ENCODE results near the gene TRIM68. TPM values are rescaled to one million over a fixed set of nuclear protein-coding genes. Genes with fewer than 3 reads are reported as not detected.
A peak's percentile ranks its signal among the peaks of the same experiment; 100 is the strongest.

The TRIM68 gene
- total RNA-seq, 2 experiments from 2014 or later: 11.9 to 13.2 TPM

DNA sequence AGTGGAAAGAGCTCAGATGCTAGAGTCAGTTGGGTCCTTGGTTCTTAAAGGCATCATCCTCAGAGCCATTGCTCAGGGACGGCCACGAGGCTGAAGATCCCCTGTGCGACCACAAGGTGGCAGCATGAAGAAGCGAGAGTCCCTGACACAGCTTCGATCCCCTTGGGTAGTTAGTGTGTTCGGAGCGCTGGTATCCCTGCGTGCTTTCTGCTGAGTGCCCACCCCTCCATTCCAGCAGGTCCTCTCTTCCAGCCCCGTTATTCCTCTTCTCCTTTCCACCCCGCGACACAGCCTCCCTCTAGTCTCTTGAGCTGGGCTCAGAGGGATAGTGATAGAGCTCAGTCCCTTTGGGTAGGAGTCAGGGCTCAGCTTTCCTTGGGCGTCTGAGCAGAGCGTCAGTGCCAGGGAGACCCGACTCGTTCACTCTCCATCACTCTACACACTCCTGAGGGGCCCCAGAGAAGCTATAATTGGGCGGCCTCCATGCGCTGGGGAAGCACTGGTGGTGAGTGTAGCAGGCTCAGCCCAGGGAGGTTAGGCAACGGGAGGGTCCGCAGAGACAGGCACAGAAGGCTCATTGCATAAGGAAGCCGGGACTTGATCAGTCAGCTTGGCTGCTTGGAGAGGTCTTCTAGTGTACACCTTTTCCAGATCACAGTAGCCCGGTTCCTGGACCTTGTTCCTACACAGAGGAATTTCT is 29.1 kb upstream of the TRIM68 start, which contains the start of gene OR51D1:
OR51D1 (plus strand) TSS at position 516 of the 700 bp plus-strand sequence. CDS start 2,314 bp downstream, outside the sequence.
- Histone ChIP-seq H3K4me2 (ENCODE audit: low read length) (no peak within 1 kb of the TSS), H3K4me3 (ENCODE audit: low read depth, low read length, poor library complexity, severe bottlenecking) (no peak within 1 kb of the TSS), H3K9me3 (ENCODE audit: low read length) (no peaks in the 10 kb centered on the region), H4K20me1 (ENCODE audit: insufficient read depth, low read length) (no peaks in the 10 kb centered on the region), H3K27ac (ENCODE audit: low read depth, low read length, poor library complexity, severe bottlenecking) (no peak within 1 kb of the TSS), H3K36me3 (ENCODE audit: insufficient read depth, low read length) (no peaks in the 10 kb centered on the region), H3K9me2 (ENCODE audit: insufficient read depth, low read length) (no peaks in the 10 kb centered on the region), H2AFZ (ENCODE audit: low read length) (no peak within 1 kb of the TSS), H3K79me2 (ENCODE audit: insufficient read depth, low read depth, low read length) (no peaks in the 10 kb centered on the region), H3K4me1 (ENCODE audit: insufficient read depth, low read length, poor library complexity, severe bottlenecking) (no peaks in the 10 kb centered on the region)
- POLR2A ChIA-PET: interaction anchor here (0.6 kb wide), 1 partner anchor 519 kb away, joined by 3 read pairs; no protein-coding TSS in a partner anchor
- DNase-seq (ENCODE audit: low spot score): peak; percentile 53
- no peak for TF ChIP-seq EZH2phosphoT487 (IDR thresholded peaks at IDR 0.05; ENCODE audit: borderline replicate concordance, low read depth, low read length)
- TF ChIP-seq, protein P1, sequence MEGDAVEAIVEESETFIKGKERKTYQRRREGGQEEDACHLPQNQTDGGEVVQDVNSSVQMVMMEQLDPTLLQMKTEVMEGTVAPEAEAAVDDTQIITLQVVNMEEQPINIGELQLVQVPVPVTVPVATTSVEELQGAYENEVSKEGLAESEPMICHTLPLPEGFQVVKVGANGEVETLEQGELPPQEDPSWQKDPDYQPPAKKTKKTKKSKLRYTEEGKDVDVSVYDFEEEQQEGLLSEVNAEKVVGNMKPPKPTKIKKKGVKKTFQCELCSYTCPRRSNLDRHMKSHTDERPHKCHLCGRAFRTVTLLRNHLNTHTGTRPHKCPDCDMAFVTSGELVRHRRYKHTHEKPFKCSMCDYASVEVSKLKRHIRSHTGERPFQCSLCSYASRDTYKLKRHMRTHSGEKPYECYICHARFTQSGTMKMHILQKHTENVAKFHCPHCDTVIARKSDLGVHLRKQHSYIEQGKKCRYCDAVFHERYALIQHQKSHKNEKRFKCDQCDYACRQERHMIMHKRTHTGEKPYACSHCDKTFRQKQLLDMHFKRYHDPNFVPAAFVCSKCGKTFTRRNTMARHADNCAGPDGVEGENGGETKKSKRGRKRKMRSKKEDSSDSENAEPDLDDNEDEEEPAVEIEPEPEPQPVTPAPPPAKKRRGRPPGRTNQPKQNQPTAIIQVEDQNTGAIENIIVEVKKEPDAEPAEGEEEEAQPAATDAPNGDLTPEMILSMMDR (conservative IDR thresholded peaks at IDR 0.05; ENCODE audit: low read length): peak; percentile 79
- intact Hi-C loops (cut with micrococcal nuclease; ENCODE audit: unreplicated experiment): no loop called here
- no TSS peak for BruUV-seq (replicated peaks)
- CTCF ChIA-PET (ENCODE audit: unreplicated experiment): interaction anchor here (0.9 to 1.6 kb wide), 2 partner anchors 10 to 36 kb away, joined by 3 to 8 read pairs; no protein-coding TSS in a partner anchor

DNA sequence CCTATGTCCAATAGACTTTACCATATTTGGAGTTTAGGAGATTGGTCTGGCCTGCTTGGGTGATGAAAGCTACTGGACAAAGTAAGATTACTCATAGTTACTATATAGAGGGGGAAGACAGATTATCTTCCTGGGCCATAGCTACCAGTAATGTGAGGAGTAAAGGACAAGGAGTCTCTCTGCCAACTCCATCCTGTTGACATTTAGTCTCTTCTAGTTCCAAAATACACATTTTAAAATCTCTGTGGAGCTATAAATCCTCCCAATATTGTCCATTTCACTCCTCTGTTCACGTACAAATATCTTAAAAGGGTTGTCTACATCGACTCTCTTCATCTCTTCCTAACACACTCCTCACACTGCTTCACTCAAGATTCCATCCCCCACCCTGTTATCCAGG is 28.1 kb upstream of the TRIM68 start:
- H3K9me2 ChIP-seq (ENCODE audit: insufficient read depth, low read length): no peaks in the 10 kb centered on the region
- no peak overlapping the region for H3K4me2 ChIP-seq (ENCODE audit: low read length)
- H3K9me3 ChIP-seq (ENCODE audit: low read length): no peaks in the 10 kb centered on the region
- TF ChIP-seq EZH2phosphoT487 (IDR thresholded peaks at IDR 0.05; ENCODE audit: borderline replicate concordance, low read depth, low read length): no peak
- TF ChIP-seq, protein P1 (conservative IDR thresholded peaks at IDR 0.05; ENCODE audit: low read length): no peak
- POLR2A ChIA-PET: no interaction called here
- intact Hi-C loops (cut with micrococcal nuclease; ENCODE audit: unreplicated experiment): no loop called here
- no peak overlapping the region for H3K27ac ChIP-seq (ENCODE audit: low read depth, low read length, poor library complexity, severe bottlenecking)
- no peaks in the 10 kb centered on the region for H3K79me2 ChIP-seq (ENCODE audit: insufficient read depth, low read depth, low read length)
- H3K4me3 ChIP-seq (ENCODE audit: low read depth, low read length, poor library complexity, severe bottlenecking): no peak overlapping the region
- CTCF ChIA-PET (ENCODE audit: unreplicated experiment): interaction anchor here (0.9 kb wide), 1 partner anchor 35 kb away, joined by 3 read pairs; no protein-coding TSS in a partner anchor
- BruUV-seq (replicated peaks): no TSS peak
- H3K4me1 ChIP-seq (ENCODE audit: insufficient read depth, low read length, poor library complexity, severe bottlenecking): no peaks in the 10 kb centered on the region
- no peak overlapping the region for H2AFZ ChIP-seq (ENCODE audit: low read length)
- H3K36me3 ChIP-seq (ENCODE audit: insufficient read depth, low read length): no peaks in the 10 kb centered on the region
- no peak for DNase-seq (ENCODE audit: low spot score)
- no peaks in the 10 kb centered on the region for H4K20me1 ChIP-seq (ENCODE audit: insufficient read depth, low read length)

Measured in OCI-LY7 (cell line).